ENCODE measurements around the gene CXorf38. TPM values are rescaled to one million over a fixed set of nuclear protein-coding genes. Genes with fewer than 3 reads are reported as not detected.

The CXorf38 gene, protein sequence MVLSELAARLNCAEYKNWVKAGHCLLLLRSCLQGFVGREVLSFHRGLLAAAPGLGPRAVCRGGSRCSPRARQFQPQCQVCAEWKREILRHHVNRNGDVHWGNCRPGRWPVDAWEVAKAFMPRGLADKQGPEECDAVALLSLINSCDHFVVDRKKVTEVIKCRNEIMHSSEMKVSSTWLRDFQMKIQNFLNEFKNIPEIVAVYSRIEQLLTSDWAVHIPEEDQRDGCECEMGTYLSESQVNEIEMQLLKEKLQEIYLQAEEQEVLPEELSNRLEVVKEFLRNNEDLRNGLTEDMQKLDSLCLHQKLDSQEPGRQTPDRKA
- 7.1 and 8.1 TPM in 2 replicates for total RNA-seq

DNA sequence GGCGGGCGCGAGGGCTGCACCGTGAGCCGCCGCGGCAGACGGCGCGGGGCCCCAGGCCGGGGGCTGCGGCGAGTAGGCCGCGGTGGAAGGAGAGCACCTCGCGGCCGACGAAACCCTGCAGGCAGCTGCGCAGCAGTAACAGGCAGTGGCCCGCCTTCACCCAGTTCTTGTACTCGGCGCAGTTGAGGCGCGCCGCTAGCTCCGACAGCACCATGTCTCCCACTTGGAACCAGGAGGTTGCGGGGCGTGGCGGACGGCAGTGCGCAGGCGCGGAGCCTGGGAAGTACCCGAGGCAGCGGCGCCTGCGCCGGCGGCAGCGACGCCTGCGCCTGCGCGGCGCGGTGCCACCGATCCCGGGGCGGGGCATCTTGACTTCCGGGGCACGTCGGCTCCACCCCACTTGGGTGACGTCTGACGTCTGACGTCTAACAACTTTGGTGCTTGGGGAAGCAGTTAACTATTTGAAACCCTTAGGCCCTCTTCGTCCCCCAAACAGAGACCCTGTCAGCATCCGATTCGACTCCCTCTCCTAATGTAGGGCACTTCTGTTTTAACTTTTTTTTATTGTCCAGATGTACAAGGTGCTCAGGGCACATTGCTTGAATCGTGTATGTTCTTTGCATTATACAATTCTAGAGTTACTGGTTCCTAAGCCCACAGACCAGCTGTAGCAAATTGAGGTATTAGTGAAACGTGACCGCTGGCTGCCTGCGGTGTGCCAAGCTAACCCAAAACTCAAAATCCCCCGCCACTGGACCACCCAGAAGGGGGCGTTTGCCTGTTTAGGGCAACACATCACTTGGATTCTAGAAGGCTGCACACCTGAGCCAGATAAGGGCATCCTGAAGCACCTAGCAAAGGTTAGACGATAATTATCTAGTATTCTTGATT, at the start of gene CXorf38:
Gene CXorf38 (minus strand): TSS at position 255 of the 891 bp plus-strand sequence. CDS start 41 bp downstream, at position 214.

DNA sequence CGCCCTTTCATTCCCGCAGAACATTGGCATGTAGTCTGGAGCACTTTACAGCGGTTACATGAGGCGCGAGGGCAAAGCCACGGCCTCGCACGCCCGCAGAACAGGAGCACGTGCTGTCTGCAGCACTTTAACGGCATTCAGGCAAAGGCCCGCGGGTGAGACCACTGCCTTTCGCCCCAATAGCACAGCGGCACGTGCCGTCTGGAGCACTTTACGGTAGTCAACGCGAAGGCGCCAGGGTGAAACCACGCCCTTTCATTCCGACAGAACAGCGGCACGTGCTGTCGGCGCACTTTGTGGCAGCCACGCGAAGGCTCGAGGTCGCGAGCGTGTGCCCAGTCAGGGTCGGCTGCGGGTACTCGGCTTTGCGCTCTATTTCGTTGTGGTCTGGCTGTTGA, 24.2 kb downstream of the CXorf38 start, which contains the start of gene MPC1L:
Gene MPC1L (plus strand): TSS at position 290 of the 398 bp plus-strand sequence. CDS start 138 bp downstream, outside the sequence.

DNA sequence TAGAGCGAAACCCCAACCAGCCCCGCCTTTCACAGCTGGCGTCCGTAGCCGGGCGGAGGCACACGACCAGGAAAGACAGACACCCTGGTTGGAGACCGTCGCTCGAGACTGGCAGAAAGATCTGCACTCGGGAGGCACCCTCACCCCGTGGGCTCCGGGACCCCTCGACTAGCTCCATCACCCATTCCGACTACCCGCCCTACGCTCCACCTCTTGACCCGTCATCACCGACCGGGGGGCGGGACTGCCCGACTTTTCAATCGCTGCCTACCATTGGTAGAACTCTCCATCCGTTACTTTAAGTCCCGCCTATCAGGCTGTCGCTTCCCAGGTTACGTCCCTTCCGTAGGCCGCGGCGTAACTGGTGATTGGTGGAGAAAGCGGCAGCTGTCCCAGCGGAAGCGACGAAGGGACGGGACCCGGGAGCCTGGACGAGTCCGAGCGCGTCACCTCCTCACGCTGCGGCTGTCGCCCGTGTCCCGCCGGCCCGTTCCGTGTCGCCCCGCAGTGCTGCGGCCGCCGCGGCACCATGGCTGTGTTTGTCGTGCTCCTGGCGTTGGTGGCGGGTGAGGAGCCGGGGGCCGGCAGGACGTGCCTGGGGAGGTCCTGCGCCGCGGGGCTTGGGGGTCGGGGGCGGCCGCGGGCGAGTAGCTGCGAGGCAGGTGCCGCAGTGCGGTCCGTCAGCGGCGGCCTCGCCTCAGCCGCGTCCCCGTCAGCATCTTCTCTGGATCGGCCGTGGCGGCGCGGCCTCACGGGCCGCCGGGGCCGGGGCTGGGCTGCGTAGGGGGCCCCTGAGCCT, 66.6 kb downstream of the CXorf38 start, which contains the start of gene ATP6AP2:
Gene ATP6AP2 (plus strand): TSS at position 434 of the 799 bp plus-strand sequence. CDS start 96 bp downstream, at position 530.

Other genes with a start within 250 kb of the CXorf38 start
- gene ATP6AP2, start 66.6 kb downstream of the CXorf38 start, total RNA-seq = 75.0 and 94.6 TPM in 2 replicates
- gene MPC1L, start 24.1 kb downstream of the CXorf38 start, total RNA-seq = not detected in 2 replicates
- 18.2 and 20.8 TPM in 2 replicates for gene MED14, start 88.0 kb upstream of the CXorf38 start, total RNA-seq